DMS79 treated with DMSO at 0.1 percent for 48 hours (cell line): ENCODE measurements around the gene PDPN.

Experiments used
- DNase-seq: peaks from one replicate; lab custom pipeline; 2025; lab: John Stamatoyannopoulos, UW

PDPN gene

DNA sequence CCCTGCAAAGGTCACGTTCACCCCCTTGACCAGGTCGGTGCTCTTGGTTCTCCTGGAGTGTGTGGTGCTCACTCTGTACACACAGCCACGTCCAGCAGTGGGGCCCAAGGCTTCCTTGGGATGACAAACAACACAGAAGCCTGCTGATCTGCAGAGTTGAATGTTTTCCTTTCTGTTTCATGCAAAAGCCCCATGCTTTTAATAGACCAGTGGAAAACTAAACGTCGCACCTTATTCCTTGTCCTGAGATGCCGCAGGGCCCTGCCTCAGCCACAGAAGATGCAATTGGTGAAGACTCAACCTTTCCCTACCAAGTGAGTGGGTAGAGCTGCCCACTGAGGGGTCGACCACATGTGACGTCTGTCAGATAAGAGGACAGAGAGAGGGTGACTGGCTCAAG, 5.8 kb upstream of the PDPN start:
- no peak for DNase-seq

DNA sequence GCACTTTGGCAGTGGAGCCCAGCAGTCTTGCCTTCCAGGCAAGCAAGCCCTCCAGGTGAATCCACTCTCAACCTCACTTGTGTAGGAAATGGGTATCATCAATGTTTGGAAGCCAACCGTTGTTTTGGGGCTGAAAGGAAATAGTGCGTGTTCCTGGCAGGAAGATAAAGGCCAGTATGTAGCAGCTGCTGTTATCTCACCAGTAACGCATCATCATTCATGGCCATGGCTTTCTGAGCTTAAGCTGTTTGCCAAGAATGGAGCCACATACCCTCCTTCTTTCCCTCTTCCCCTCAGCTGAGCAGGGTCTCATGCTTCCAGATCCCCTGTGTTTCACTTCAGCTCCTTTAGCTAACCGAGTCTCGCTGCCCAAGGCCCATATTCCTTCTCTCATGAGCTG, 2.2 kb upstream of the PDPN start:
- DNase-seq, result no peak

DNA sequence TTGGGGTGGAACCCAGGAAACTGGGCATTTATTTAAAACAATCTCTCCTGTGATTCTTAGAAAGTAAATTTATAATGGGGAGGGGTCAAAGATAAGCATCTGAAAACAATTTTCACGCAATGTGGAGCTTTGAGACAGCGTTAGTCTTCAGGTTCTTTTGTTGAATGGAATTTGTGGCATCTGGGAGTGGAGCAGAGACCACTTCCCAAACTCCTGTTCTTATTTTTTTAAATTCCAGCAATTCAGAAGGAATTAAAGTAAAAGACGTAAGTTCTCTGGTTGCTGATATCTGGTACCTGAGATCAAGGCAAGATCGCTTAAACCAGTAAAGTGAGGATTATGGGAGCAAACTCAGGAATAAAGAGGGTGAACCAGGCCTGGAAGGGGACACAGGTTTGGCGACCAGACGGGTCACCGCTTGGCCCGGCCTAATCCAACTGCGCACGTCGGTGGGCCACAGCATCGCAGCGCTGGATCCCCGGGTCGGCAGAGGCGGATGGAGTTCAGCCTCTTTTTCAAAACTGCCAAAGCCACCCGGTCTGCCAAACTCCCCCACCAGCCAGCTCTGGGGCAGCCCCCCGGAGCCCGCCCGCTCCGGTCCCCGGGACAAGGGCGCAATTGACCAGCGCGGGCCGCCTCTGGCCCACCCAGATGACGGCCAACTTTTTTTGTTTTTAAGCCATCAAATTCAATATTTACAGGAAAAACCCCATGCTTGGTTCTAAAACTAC, 754 bp upstream of the PDPN start:
- no peak for DNase-seq

DNA sequence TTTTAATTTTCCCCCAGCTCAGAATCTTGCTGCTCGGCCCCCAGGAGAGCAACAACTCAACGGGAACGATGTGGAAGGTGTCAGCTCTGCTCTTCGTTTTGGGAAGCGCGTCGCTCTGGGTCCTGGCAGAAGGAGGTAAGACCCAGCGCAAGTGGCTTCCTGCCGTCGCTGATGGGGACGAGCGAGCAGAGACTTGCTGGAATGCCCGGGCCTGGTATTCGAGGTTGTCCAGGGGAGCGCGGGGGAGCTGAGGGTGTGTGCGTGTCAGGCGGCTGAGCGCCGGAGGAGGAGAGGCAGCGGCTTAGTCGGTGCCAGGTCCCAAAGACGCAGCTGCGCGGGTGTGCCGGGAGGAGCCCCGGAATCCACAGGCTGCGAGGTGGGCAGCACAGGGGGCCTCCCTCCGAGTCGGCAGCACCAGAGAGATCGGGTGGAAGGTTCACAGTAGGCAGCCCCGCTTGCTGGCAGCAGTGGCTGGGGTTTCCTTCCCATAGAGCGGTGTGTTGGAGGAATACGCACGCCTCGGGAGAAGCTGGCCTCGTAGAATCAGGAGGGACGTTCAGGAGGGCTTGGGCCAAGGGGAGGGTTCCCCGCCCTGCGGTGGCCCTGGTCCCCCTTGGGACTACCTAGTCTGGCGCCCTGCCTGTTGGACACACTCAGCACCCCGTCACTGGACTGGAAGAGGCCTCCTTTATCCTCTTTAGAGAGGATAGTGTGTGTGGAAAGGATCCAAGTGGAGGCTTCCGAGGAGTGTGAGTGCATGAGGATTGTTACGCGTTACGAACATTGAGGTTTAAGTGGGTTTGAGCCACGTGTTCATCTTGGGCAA, 547 bp downstream of the PDPN start:
- peak; percentile 12 for DNase-seq

DNA sequence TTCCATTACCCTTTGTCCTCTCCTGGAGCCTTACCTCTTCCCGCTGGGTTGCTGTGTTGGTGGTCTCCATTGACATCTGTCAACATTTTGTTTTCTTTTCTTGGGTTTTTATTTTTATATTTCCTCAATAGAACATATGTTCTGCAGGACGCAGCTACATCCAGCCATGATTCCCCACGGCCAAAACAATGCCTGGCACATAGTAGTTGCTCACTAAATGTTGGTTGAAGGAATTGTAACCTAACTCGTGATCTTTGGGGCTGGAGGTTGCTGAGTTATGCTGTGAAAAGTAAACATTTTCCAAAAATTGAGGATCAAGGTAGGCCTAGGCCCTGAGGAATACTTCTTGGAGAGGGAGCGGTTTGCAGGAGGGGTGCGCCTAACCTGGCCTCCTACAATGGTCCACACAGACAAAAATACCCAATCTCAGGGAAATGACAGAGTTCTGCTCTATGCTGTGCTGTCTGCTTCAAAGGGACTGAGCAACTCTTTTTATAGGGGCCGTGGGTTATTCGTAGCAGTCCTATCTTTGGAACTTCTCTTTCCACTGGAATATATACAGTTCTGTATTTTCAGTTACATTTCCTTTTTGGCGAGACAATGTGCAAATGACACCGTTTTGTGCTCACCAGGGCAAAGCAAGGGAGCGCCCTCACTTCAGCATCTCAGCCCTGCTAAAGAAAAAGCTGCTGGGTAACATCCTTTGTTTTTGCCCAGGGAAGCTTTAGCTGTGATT, 1.4 kb downstream of the PDPN start:
- DNase-seq, result no peak

DNA sequence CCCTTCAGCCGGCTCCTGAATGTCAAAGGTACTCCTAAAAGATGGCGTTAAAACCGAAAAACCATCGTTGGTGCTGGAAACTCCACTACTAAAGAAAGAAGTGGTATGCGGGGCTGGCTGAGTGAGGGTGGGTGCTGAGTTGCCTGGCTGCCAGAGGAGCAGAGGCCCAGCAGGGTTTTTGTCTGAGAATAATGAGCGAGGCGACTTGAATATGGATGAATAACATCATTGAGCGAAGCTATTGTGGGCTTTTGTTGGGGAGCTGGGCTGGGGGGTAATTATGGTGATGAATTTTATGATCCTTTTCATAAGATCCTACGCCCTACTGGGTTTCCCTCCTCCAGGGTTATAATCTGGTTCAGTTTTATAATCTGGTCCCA, 2.0 kb downstream of the PDPN start:
- no peak for DNase-seq

DNA sequence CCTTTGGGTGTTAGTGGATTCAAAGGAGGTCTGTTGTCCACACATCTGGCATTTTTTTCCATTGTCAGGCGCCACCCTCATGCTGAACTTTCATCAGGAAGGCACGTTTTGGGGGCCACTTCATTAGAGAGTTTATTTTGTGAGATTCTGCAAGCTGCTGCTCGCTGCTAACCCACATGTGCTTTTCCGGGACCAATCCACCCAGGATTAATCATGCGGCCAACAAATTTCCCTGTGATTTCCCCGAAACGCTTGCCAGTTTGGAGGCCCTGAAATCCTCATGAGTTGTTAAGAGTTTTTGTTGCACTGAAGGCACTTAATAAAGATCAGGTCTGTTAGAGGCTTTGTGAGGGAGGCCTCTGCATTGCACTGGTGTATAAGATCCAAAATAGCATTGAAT, 2.4 kb downstream of the PDPN start:
- DNase-seq, result no peak

DNA sequence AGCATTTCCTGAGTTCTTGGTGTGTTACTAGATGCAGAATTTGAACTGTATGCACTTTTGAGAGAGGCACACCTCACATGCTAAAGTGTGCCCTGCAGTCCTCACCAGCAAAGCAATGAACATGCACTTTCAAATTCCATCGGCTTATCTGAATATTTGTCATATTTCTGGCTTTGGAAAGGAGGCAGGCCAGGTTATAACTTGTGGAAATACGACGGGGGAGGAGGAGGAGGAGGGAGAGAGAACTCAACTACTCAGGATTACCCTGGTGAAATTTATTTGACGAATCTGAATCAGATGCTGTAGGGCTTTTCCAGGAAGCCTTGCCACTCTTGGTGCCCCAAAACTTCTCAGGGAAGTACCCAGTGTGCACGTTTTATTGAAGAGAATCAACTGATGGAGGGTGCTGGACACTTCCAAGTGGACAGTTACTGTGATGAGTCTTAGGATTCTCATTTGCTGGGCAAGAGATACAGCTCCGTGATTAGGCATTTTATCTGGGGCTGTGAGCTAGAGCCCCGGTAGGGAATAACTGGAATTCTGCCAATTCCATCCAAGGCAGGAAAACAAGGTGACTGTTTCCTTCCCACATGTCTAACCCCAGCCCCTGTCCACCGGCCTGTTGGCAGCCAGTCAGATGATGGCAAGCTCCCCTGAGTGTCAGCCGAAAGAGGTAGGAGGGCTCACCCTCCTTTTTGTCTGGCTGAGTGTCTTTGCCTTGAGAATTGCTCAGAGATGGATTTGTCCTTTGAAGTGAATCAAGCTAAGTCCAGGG, 3.8 kb downstream of the PDPN start:
- no peak for DNase-seq

DNA sequence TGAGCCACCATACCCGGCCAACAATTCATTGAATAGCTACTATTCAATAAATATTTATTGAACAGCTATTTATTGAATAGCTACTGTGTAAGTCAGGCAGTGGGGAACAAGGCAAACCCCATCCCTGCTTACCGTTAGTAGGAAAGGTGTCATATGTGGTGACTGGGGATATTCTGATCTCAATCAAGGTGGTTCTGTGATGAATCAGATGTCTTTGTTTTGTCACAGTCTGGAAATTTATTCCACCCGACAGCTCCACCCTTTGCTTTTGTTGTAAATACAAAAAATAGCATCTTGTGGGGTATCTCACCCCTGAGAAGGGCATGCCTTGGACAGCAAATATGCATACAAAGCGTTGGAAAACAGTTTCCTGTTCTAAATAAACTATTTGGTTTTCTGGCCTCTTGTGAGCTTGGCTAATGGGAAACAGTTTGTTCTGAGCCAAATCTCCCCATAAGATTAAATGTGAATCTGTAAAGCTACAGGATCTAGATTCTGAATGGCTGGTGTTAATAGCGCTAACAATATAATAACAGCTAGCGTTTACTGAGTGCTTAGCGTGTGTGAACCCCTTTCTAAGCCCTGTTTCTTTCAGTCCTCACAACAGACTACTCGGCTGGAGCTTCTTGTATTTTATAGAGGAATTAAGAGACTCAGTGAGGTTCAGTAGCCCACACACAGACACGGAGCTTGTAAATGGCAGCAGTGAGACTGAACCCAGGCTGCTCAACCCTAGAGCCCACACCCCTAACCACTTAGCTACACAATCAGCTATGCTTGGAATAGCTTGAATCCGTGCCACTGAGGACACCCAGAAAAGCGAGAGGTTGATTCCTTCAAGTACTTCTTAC, 5.5 kb downstream of the PDPN start:
- DNase-seq, result no peak

DNA sequence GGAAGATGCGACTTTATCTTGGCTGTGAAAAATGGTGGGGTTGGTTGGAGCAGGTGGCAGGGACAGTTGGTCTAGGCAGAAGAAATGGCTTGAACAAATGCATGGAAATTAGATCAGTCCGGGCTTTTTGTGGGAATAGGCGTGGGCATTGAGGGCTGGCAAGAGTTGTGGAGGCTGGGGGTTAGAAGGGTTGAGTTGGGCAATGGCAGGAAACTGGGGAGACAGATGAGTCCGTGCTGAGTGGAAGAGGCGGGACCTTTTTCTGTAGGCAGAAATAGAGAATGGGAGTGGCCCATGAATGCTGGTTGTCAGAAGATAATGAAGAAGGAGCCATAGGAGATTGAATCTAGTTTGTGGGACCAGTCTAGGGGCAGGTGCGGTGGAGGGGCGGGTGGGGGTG, 6.9 kb downstream of the PDPN start:
- no peak for DNase-seq

DNA sequence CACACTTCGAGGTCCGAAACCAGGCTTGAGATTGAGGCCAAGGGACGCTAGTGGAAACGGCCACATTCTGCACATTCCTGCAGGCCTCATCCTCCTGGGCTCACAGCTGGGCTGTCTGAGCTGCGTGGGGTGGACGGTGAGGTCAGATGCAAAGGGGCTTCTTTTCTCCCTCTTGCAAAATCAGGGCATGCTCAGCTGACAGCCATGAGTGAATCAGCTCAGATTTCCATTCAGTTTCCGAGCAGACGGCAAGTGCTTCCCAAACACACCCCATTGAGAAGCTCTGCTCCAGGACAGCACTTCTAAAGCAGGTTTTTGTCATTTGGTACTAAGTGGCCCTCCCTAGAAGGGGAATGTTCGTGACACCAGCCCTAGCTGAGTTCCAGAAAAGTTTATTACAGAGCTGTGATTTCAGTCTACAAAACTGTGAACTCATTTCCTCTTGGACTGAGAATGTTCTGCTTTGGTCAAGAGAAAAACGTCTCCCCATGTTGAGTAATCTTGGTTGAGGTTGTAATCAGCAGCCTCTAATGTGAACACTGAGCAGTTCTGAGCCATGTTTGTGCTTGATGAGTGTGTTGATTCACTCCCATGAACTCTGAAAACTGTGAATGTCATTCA, 10.0 kb downstream of the PDPN start:
- DNase-seq, result no peak

DNA sequence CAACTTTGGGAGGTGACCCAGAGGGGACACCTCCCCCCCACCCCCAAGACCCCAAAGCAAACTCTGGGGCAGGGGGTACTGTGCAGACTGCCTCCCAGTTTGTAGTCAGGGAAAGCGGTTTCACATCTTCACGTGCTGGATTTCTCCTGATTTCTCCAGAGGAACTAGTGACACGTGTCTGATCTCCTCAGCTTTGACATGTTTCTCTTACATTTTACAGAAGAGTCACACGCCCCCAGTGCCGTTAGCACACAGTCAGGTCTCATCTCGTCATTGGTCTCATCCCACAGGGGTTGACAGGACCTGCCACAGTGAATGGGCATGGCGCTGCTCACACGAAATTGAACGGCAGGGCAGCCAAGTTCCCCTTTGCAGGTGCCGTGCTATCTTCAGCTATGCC, 11.8 kb downstream of the PDPN start:
- DNase-seq, result no peak

DNA sequence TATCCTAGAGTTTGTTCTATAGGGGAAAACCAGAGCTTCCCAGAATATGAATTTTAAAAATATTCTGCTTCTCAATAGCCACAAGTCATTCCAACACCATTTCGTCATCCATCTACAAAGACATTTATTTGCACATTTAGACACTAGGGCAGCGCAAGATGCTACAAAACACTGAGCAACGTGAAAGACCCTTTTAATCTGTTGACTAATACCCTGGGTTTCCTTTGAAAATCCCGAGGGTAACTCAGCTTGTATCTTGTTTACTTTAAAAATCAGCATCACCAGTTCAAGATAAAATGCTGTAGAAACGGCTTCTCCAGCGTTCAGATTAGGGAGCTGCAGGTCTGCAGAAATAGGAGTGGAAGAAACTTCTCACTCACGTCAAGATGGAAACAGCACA, 13.5 kb downstream of the PDPN start:
- DNase-seq, result no peak

DNA sequence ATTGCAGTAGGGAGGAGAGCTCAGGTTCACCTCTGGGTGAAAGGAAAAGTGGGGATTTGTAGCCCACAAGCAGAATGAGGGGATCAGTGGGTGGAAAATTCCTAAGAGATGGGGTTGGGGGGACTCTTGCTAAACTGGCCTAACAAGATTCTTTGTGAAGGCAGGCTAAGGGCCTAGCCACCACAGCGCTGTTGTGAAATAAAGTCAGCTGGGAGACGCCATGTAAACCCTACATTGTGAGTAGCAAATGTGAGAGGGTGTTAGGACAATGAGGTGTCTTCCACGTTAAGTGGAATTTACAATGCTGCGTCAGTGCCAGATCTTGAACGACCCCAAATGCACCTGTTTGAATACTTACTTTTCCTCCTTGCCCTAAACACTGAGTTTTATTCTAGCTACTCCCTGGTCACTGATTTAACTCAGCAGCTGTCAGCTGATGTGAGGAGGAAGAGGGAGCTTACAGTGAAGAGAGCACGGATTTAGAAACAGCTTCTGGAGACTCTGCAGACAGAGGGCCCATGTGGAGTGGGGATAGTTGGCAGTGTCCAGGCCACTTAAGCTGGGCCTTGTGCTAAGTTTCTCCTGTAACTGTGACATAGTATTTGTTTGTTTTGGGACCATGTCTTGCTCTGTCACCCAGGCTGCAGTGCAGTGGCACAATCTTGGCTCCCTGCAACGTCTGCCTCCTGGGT, 17.3 kb downstream of the PDPN start:
- DNase-seq, result no peak

DNA sequence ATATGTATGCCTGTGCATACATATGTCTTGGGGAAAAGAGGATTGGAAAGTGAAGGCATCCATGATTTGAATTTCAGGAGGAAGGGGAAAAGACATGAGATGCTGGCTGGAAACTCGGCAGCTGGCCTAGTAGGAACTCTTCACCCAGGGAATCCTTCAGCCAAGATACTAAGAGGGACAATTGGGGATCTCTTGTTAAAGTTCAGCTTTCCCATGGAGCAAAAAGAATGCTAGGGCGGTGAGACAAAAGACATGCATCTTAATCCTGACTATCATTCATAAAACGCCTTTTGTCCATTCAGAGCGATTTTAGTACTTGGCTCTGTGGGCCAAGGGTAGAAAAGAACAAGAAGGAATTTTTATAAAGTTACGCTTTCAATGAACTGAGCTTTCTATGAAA, 20.5 kb downstream of the PDPN start:
- DNase-seq, result no peak

DNA sequence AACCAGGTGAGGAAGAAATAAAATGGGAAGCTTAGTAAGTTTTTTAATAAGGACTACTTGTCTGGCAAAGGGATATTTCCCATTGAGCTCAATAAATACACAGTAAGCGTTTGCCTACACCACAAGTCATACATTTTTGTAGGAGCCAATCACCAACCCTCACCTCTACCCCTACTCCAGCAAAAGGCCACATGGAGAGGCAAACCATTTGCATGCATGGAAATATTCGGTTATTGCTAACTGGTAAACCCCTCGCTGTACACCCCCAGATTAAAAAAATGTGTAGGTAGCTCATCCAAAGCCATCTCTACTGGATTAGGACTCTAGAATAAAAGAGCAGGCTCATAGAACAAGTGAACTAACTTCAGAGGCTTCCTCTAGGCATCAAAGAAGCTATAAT, 21.1 kb downstream of the PDPN start:
- DNase-seq, result no peak

DNA sequence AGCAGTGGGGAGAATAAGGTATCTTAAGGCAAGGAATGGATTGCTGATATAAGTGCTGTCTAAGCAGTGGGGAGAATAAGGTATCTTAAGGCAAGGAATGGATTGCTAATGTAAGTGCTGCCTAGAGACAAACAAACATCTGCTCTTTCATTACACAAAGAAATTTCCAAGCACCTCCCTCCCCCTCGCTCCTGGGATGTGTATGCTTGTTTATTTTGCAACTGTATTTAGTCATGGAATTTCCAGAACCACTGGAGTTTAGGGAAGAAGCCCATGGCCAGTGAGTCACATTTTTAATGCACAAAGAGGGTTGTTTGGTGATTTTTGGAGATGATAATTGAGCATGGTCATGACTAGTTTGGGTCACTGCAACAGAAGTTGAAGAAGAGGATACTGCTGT, 21.5 kb downstream of the PDPN start:
- no peak for DNase-seq

DNA sequence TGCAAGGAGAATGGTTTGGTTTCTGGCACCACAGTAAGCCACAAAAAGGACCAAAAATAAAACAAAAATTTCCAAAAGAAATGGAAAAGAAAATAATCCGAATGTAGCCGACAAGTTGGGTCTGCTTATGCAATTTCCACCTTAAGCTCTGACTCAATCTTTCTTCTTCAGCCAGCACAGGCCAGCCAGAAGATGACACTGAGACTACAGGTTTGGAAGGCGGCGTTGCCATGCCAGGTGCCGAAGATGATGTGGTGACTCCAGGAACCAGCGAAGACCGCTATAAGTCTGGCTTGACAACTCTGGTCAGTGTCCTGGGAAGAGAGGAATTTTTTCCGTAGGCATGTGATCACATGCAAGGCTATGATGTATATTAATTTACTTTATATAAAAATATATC, 23.4 kb downstream of the PDPN start:
- DNase-seq, result no peak

DNA sequence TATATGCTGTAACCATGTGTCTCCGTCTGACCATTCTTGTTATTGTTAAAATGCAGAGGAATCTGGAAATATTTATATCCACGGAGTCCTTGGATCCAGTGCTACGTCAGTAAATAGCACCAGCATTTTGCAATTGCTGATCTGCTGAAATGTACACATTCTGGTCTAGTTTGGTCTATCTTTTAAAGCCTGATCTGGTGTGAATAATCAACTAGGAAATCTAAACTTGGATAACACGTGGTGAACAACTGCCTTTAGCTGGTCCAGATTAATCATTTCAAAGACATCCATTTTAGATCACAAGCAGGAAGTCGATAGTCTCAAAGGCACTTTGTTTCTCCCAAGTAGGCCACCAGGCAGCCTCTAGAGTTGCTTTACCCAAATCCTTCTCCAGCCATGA, 32.6 kb downstream of the PDPN start:
- no peak for DNase-seq

DNA sequence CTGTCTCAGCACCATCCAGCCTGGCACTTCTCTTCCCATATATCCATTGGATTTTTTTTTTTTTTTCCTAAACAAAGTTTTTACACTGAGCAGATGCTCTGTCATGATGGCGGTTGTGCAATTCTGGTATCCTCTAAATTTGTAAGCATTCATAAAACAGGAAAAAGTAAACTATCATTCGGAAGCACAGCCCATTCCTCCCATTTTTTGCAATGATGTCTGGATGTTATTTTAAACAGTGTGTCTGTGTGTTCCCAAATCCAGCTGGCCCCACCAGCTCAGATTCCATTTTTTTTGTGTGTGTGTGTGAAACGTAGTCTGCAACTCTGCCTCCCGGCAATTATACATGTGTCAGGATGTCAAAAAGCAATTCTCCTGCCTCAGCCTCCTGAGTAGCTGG, 33.5 kb downstream of the PDPN start:
- DNase-seq, result no peak
